Hippocampal formation (tissue), 2 donors: ENCODE measurements around the gene IL17REL.
"Not testable (repeated sequence)": the region's sequence is repeated elsewhere in the genome, so short reads cannot be mapped to it uniquely, and the experiment has no call there.

Source experiments
- DNase-seq, 2 donors: peaks; one replicate each; lab custom pipeline; 2025; lab: John Stamatoyannopoulos, UW

IL17REL gene

DNA sequence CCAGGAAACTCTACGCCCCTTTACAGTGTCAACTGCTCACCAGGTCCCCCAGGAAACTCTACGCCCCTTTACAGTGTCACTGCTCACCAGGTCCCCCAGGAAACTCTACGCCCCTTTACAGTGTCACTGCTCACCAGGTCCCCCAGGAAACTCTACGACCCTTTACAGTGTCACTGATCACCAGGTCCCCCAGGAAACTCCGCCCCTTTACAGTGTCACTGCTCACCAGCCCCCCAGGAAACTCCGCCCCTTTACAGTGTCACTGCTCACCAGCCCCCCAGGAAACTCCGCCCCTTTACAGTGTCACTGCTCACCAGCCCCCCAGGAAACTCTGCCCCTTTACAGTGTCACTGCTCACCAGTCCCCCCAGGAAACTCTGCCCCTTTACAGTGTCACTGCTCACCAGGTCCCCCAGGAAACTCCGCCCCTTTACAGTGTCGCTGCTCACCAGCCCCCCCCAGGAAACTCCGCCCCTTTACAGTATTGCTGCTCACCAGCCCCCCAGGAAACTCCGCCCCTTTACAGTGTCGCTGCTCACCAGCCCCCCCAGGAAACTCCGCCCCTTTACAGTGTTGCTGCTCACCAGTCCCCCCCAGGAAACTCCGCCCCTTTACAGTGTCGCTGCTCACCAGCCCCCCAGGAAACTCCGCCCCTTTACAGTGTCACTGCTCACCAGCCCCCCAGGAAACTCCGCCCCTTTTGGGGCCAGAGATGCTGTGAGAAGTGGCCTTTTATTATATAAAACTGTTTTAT is 67.3 kb downstream of the IL17REL start:
- DNase-seq, result not testable (repeated sequence)
